ENCODE results near the gene CPN2. TPM values are rescaled to one million over a fixed set of nuclear protein-coding genes. Genes with fewer than 3 reads are reported as not detected.
A peak's percentile ranks its signal among the peaks of the same experiment; 100 is the strongest.

CPN2 gene, protein sequence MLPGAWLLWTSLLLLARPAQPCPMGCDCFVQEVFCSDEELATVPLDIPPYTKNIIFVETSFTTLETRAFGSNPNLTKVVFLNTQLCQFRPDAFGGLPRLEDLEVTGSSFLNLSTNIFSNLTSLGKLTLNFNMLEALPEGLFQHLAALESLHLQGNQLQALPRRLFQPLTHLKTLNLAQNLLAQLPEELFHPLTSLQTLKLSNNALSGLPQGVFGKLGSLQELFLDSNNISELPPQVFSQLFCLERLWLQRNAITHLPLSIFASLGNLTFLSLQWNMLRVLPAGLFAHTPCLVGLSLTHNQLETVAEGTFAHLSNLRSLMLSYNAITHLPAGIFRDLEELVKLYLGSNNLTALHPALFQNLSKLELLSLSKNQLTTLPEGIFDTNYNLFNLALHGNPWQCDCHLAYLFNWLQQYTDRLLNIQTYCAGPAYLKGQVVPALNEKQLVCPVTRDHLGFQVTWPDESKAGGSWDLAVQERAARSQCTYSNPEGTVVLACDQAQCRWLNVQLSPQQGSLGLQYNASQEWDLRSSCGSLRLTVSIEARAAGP
- not detected for total RNA-seq

DNA sequence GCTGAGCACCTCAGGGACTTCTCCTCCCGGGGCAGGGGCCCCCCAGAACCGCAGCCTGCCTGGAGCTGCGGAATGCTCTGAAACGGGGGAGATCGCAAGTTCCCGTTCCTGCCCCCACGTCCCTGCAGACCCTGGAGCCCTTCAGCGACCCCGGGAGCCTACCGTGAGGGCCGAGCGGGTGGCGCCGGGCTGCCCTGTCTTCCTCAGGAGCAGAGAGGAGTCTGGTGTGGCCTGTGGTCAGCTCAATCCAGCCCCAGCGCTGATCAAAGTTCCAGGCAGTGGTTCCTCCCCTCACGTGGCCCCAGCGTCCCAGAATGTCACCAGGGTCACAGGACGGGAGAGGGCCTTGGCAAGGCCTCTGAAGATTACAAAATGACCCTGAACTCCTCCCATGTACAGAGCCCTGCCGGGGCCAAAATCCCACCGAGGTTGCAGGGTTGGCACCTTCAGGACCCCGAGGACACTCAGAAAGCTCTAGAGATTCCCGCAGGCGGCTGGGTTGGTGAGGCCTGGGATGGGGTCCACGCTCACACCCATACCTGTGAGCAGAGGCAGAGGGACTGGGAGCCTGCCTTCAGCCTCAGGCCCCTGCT lies at the start of gene CPN2:
CPN2 (minus strand) TSS at position 249 of the 593 bp plus-strand sequence. CDS start 8,626 bp downstream, outside the sequence.
- ChIA-PET CTCF (interaction anchor here (0.8 to 1.0 kb wide), 2 partner anchors 18 to 47 kb away, joined by 3 to 4 read pairs; no protein-coding TSS in a partner anchor), POLR2A (no interaction called here)
- Mint-ChIP-seq H3K4me1 (ENCODE audit: low read depth) (no peaks in the 10 kb centered on the region), H3K36me3 (ENCODE audit: low read depth) (no peaks in the 10 kb centered on the region), H3K4me3 (no peak within 1 kb of the TSS), H3K27me3 (ENCODE audit: low read depth) (no peaks in the 10 kb centered on the region), H3K9me3 (ENCODE audit: insufficient read depth) (no peaks in the 10 kb centered on the region), H3K27ac (no peak within 1 kb of the TSS)
- ATAC-seq: no peak
- DNase-seq: no peak

DNA sequence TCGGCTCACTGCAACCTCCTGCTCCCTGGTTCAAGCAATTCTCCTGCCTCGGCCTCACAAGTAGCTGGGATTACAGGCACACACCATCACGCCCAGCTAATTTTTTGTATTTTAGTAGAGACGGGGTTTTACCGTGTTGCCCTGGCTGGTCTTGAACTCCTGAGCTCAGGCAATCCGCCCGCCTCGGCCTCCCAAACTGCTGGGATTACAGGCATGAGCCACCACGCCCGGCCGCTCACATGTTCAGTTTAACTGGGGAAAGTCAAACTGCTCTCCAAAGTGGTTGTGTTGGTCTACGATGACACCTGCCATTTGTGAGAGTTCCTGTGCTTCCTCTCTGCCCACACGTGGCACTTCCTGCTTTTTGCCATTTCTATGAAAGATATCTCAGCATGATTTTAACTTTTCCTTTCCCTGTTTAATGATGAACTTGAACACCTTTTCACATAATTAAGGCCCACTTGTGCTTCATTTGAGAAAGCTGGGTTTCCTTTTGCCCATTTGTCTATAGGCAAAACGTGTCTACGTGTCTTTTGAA lies 48.8 kb upstream of the CPN2 start:
- Mint-ChIP-seq H3K27me3 (ENCODE audit: low read depth) (peaks cover 13% of the 10 kb centered on the region), H3K9me3 (ENCODE audit: insufficient read depth) (no peaks in the 10 kb centered on the region), H3K4me3 (no peak overlapping the region), H3K4me1 (ENCODE audit: low read depth) (peaks cover 50% of the 10 kb centered on the region), H3K36me3 (ENCODE audit: low read depth) (peaks cover 5% of the 10 kb centered on the region), H3K27ac (no peak overlapping the region)
- DNase-seq (no peak), ATAC-seq (no peak)
- CTCF ChIA-PET: no interaction called here
- POLR2A ChIA-PET: interaction anchor here (0.6 kb wide), 1 partner anchor 601 kb away, joined by 3 read pairs; no protein-coding TSS in a partner anchor

DNA sequence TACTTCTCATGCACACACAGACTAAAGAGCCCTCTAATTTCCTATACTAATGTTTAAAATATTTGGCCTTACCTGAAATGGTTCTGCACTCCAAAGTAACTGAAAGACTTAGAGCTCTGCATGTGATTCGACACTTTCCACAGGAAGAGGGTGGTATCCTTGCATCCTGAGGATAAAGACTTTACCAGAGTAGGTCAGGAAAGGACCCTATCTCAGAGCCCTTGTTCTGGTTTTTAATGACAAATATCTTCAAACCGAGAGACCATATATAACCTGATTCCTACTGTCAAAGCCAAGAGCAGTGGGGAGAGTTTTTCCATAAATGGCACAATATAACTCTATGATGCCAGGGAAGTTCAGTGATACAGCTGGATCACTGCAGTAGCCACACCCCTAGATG lies 48.0 kb upstream of the CPN2 start, which contains the start of gene GP5:
GP5 (minus strand) TSS at position 101 of the 400 bp plus-strand sequence. CDS start 984 bp downstream, outside the sequence.
- Mint-ChIP-seq H3K27me3 (ENCODE audit: low read depth) (peaks cover 16% of the 10 kb centered on the region), H3K27ac (peak within 1 kb of the TSS; percentile 78), H3K4me1 (ENCODE audit: low read depth) (peaks cover 50% of the 10 kb centered on the region), H3K9me3 (ENCODE audit: insufficient read depth) (no peaks in the 10 kb centered on the region), H3K36me3 (ENCODE audit: low read depth) (peaks cover under 1% of the 10 kb centered on the region), H3K4me3 (peak within 1 kb of the TSS; percentile 75)
- no peak for ATAC-seq
- ChIA-PET POLR2A (no interaction called here), CTCF (interaction anchor here (3.3 to 4.7 kb wide), 2 partner anchors 8 to 55 kb away, joined by 14 to 35 read pairs; no protein-coding TSS in a partner anchor)
- DNase-seq: no peak

DNA sequence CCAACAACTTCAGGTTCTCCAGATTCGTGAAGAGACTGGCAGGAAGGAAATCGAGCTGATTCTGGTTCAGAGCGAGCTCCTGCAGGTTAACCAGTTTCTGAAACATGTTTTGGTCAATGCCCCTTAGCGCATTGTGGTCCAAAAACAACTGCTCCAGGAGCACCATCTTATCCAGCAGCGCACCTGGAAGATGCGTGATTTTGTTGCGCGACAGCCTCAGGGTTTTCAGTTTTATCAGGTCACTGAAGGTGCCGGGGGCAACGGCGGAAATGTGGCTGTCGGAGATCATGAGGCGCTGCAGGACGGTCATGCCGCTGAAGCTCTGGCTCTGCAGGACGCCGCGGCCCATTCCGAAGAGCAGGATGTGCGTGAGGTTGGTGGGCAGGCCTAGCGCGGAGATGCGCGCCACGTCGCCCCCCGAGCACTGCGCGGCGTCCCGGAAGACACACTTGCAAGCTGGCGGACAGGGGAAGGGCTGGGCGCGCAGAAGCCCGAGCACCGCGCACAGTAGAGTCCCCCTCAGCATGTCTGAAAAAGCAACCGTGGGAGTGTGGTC lies 46.7 kb upstream of the CPN2 start:
- no peaks in the 10 kb centered on the region for H3K36me3 Mint-ChIP-seq (ENCODE audit: low read depth)
- H3K4me3 Mint-ChIP-seq: peak overlapping the region; percentile 75
- peaks cover 50% of the 10 kb centered on the region for H3K4me1 Mint-ChIP-seq (ENCODE audit: low read depth)
- DNase-seq: peak; percentile 68
- CTCF ChIA-PET: interaction anchor here (0.6 to 4.7 kb wide), 12 partner anchors 9 to 1783 kb away, joined by 3 to 35 read pairs (median 4); no protein-coding TSS in a partner anchor
- H3K9me3 Mint-ChIP-seq (ENCODE audit: insufficient read depth): no peaks in the 10 kb centered on the region
- peaks cover 17% of the 10 kb centered on the region for H3K27me3 Mint-ChIP-seq (ENCODE audit: low read depth)
- peak overlapping the region; percentile 78 for H3K27ac Mint-ChIP-seq
- ATAC-seq: peak; percentile 52
- POLR2A ChIA-PET: interaction anchor here (0.7 to 1.4 kb wide), 2 partner anchors 65 to 90 kb away, joined by 3 read pairs; no protein-coding TSS in a partner anchor

DNA sequence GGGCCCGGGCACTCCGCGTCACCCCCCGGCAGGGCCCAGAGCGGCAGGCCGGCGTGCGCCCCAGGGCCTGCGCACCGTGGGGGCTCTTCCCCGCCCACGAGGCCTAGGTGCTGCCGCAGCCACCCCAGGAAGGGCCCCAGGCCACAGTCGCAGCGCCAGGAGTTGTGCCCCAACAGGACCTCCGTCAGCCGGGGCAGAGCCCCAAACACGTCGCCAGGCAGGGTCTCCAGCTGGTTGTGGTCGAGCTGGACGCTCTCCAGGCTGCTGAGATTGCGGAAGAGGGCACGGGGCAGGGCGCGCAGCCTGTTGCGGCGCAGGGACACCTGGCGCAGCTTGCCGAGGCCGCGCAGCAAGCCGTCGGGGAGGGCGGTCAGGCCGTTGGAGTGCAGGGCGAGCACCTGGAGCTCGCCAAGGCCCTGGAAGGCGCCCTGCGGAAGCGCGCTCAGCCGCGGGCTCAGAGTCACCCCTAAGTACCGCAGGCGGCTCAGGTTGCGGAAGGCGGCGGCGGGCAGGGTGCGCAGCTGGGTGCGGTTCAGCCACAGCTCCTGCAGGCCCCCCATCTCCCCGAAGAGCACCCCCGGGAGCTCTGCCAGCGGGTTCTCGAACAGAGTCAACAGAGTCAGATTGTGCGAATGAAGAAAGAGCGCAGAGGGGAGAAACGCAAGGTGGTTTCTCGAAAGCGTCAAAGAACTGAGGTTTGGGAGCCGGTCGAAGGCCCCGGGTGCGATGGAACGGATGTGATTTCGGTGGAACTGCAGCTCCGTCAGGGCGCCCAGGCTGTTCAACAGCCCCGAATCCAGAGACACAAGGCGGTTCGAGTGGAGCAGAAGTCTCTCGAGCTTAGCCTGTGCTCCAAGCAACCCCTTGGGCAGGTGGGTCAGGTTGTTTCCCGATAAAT lies 46.0 kb upstream of the CPN2 start:
- Mint-ChIP-seq H3K36me3 (ENCODE audit: low read depth) (no peaks in the 10 kb centered on the region), H3K9me3 (ENCODE audit: insufficient read depth) (no peaks in the 10 kb centered on the region), H3K27ac (peak overlapping the region; percentile 78), H3K27me3 (ENCODE audit: low read depth) (peaks cover 20% of the 10 kb centered on the region), H3K4me1 (ENCODE audit: low read depth) (peaks cover 50% of the 10 kb centered on the region), H3K4me3 (peak overlapping the region; percentile 75)
- peak; percentile 53 for DNase-seq
- ChIA-PET POLR2A (interaction anchor here (0.7 to 1.4 kb wide), 2 partner anchors 64 to 90 kb away, joined by 3 read pairs; no protein-coding TSS in a partner anchor), CTCF (interaction anchor here (0.6 to 4.7 kb wide), 13 partner anchors 10 to 1784 kb away, joined by 3 to 35 read pairs (median 4); no protein-coding TSS in a partner anchor)
- ATAC-seq: peak; percentile 60

DNA sequence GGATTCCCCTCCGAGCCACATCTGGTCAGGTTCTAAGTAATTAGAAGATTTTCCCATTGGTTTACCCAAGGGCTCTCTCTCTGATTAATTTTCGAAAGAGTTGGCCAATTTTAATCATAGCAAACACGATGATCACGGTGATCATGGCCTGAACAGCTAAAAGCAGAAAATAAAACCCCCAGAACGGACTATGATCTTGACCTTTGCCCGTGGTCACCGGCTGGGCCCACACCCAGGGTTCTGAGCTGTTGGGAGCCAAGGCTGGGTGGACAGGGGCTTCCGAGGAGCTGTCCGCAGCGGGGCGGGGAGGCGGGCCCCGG lies 45.4 kb upstream of the CPN2 start:
- DNase-seq (no peak), ATAC-seq (no peak)
- H3K27me3 Mint-ChIP-seq (ENCODE audit: low read depth): peaks cover 20% of the 10 kb centered on the region
- ChIA-PET POLR2A (no interaction called here), CTCF (interaction anchor here (1.0 to 4.7 kb wide), 5 partner anchors 8 to 75 kb away, joined by 3 to 35 read pairs (median 10); no protein-coding TSS in a partner anchor)
- no peaks in the 10 kb centered on the region for H3K36me3 Mint-ChIP-seq (ENCODE audit: low read depth)
- H3K4me1 Mint-ChIP-seq (ENCODE audit: low read depth): peaks cover 50% of the 10 kb centered on the region
- H3K9me3 Mint-ChIP-seq (ENCODE audit: insufficient read depth): no peaks in the 10 kb centered on the region
- peak overlapping the region; percentile 44 for H3K4me3 Mint-ChIP-seq
- H3K27ac Mint-ChIP-seq: peak overlapping the region; percentile 54

DNA sequence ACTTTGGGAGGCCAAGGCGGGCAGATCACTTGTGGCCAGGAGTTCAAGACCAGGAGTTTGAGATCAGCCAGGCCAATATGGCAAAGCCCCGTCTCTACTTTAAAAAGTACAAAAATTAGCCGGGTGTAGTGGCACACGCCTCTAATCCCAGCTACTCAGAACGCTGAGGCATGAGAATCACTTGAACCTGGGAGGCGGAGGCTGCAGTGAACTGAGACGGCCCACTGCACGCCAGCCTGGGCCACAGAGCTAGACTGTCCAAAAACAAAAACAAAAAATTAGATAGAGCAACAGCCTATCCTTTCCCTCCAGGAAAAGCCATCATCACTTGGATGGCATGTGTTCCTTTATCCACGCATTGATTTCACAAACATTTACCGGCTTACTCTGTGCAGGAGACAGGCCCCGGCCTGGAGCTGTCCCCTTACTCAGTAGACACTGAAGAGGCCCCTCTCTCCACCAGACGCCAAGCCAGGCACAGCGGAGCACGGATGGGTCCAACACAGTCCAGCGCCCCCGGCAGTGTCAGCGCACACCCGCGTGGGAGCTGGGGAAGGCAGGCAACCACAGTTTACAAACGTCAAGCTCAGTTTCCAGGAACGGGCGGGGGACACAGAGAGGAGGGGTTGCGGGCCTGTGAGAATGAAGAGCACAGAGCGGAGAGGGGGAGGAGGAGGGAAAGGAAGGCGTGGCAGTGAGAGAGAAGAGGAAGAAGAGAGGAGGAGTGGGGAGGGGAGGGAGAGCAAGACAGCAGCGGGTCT lies 44.8 kb upstream of the CPN2 start:
- ChIA-PET CTCF (interaction anchor here (0.9 to 4.7 kb wide), 8 partner anchors 8 to 238 kb away, joined by 3 to 35 read pairs (median 7); partner anchors contain the start of gene TMEM44), POLR2A (interaction anchor here (0.6 to 0.7 kb wide), 2 partner anchors 262 to 336 kb away, joined by 3 read pairs; no protein-coding TSS in a partner anchor)
- H3K27ac Mint-ChIP-seq: peak overlapping the region; percentile 54
- H3K4me1 Mint-ChIP-seq (ENCODE audit: low read depth): peaks cover 50% of the 10 kb centered on the region
- no peaks in the 10 kb centered on the region for H3K9me3 Mint-ChIP-seq (ENCODE audit: insufficient read depth)
- DNase-seq: peak; percentile 72
- peaks cover 22% of the 10 kb centered on the region for H3K27me3 Mint-ChIP-seq (ENCODE audit: low read depth)
- peak overlapping the region; percentile 44 for H3K4me3 Mint-ChIP-seq
- H3K36me3 Mint-ChIP-seq (ENCODE audit: low read depth): peaks cover under 1% of the 10 kb centered on the region
- peak; percentile 57 for ATAC-seq

DNA sequence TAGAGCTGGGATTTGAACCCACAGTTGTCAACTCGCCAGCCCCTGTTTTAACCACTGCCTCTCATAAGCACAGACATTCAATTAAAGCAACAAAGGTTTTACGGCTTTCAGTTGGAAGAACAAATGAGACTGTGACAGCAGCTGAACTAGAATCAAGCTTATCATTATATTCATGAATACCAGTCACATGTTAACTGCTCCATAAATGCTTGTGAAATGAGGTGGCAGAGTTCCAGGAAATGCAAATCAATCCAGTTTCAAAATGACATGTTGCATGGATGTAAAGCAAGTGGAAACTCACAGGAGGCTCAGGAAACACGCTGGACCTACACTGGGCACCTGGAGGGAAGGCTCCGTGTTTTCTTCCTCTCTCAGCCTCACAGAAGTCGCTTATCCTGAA lies 44.1 kb upstream of the CPN2 start:
- ATAC-seq: no peak
- CTCF ChIA-PET: interaction anchor here (0.9 to 4.7 kb wide), 8 partner anchors 9 to 239 kb away, joined by 3 to 35 read pairs (median 4); partner anchors contain the start of gene TMEM44
- Mint-ChIP-seq H3K4me3 (no peak overlapping the region), H3K27me3 (ENCODE audit: low read depth) (peaks cover 27% of the 10 kb centered on the region), H3K9me3 (ENCODE audit: insufficient read depth) (peaks cover 4% of the 10 kb centered on the region), H3K4me1 (ENCODE audit: low read depth) (peaks cover 49% of the 10 kb centered on the region), H3K36me3 (ENCODE audit: low read depth) (peaks cover 3% of the 10 kb centered on the region), H3K27ac (no peak overlapping the region)
- DNase-seq: no peak
- POLR2A ChIA-PET: interaction anchor here (0.6 kb wide), 1 partner anchor 261 kb away, joined by 3 read pairs; no protein-coding TSS in a partner anchor

DNA sequence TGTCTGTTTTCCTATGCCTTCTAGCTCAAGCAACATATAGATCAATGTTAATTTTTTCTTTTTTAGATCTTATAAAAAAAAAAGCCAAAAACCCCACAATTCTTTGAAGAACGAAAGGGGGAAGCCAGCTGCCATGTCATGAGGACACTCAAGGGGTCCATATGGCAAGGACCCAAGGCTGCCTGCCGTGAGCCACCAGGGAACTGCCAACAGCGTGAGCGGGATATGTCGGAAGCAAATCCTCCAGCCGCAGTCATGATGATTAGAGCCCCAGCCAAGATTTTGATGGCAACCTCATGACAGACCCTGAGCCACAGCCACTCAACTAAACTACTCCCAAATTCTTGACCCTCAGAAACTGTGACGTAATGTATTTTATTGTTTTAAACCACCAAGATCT lies 41.4 kb upstream of the CPN2 start:
- ATAC-seq (no peak), DNase-seq (no peak)
- H3K4me3 Mint-ChIP-seq: no peak overlapping the region
- peaks cover 3% of the 10 kb centered on the region for H3K36me3 Mint-ChIP-seq (ENCODE audit: low read depth)
- ChIA-PET CTCF (interaction anchor here (0.9 kb wide), 1 partner anchor 49 kb away, joined by 4 read pairs; no protein-coding TSS in a partner anchor), POLR2A (no interaction called here)
- peaks cover 23% of the 10 kb centered on the region for H3K27me3 Mint-ChIP-seq (ENCODE audit: low read depth)
- peaks cover 5% of the 10 kb centered on the region for H3K9me3 Mint-ChIP-seq (ENCODE audit: insufficient read depth)
- peaks cover 23% of the 10 kb centered on the region for H3K4me1 Mint-ChIP-seq (ENCODE audit: low read depth)
- H3K27ac Mint-ChIP-seq: no peak overlapping the region

DNA sequence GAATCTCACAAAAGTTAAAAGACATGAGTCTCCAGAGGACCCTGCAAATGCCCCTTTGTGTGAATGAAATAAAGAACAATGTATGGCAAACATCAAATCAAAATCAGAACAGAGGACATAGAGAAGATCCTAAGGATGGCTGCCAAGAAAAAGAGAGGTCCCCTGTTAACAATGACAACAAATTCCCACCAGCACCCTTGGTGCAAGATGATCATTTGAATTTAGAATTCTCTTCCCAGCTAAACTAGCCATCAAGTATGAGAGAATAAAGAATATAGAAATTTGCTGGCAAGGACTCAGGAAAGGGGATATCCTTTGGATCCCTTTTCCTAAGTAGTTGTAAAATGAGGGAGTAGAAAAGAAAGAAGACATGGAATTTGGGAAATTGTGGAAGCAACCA lies 39.7 kb upstream of the CPN2 start:
- Mint-ChIP-seq H3K9me3 (ENCODE audit: insufficient read depth) (peaks cover 5% of the 10 kb centered on the region), H3K27me3 (ENCODE audit: low read depth) (peaks cover 23% of the 10 kb centered on the region), H3K27ac (no peak overlapping the region), H3K4me3 (no peak overlapping the region), H3K4me1 (ENCODE audit: low read depth) (peaks cover 7% of the 10 kb centered on the region), H3K36me3 (ENCODE audit: low read depth) (peaks cover 3% of the 10 kb centered on the region)
- POLR2A ChIA-PET: no interaction called here
- no peak for DNase-seq
- no peak for ATAC-seq
- CTCF ChIA-PET: interaction anchor here (1.4 kb wide), 1 partner anchor 47 kb away, joined by 9 read pairs; no protein-coding TSS in a partner anchor

Measured in activated CD8-positive, alpha-beta T cell treated with anti-CD3 and anti-CD28 coated beads, Interleukin-2, amount 10 ng/mL, durations not matched to agents 7 days and 5 days (primary cell).